Measurements from ENCODE around the gene CBX4. TPM values are rescaled to one million over a fixed set of nuclear protein-coding genes. Genes with fewer than 3 reads are reported as not detected.

Gene CBX4
- total and polyA plus RNA-seq, 2 of the 13 experiments (the other 11 are each of a cell fraction or from before 2014, with no cell fraction given): 25.8 to 50.8 TPM

DNA sequence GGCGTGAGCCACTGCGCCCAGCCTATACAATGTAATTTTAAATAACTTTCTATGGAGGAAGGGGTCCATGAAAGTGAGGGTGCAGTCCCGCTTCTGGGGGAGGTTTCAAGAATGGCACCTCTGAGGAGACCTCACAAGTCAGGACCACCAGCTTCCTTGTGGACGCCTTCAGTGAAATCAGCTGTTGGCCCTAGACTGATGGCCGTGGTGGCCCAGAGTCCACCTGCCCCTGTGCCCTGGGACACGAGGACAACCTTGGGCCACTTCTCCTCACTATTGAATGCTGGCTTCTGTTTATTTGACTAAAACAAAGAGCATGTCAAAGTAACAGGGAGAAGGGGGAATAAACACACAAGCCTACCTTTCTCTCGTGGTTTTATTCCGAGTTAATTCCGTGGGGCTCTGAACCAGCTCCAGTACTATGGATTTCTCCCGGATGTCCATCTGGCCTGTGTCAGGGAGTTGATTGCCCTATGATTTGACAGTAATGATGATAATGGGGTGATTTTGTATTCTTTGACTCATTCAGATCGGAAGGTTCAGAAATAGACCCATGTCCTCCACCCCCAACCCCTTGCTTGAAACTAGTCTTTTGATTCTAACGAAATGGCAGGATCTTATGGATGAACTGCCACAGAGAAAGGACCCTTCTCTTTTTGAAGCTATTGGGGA, 8.6 kb upstream of the CBX4 start (continued):
- TF ChIP-seq, protein P1, sequence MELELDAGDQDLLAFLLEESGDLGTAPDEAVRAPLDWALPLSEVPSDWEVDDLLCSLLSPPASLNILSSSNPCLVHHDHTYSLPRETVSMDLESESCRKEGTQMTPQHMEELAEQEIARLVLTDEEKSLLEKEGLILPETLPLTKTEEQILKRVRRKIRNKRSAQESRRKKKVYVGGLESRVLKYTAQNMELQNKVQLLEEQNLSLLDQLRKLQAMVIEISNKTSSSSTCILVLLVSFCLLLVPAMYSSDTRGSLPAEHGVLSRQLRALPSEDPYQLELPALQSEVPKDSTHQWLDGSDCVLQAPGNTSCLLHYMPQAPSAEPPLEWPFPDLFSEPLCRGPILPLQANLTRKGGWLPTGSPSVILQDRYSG (CRISPR knock-in tag; IDR thresholded peaks at IDR 0.05): 0 out of 2 replicates have a peak, but pooled peaks have one; percentile 71
- TF ChIP-seq TOPORS (CRISPR knock-in tag; IDR thresholded peaks at IDR 0.05) (no peak), SOX5 (CRISPR knock-in tag; IDR thresholded peaks at IDR 0.05; ENCODE audit: borderline replicate concordance) (peak; percentile 67; the same call in 1 of the 2 replicates), RXRB (CRISPR knock-in tag; IDR thresholded peaks at IDR 0.05; ENCODE audit: borderline replicate concordance) (peak; percentile 54; the same call in 1 of the 2 replicates), ELF3 (CRISPR knock-in tag; IDR thresholded peaks at IDR 0.05) (peak; percentile 77), KLF12 (CRISPR knock-in tag; IDR thresholded peaks at IDR 0.05; ENCODE audit: borderline replicate concordance) (no peak), ZNF83 (CRISPR knock-in tag; IDR thresholded peaks at IDR 0.05; ENCODE audit: borderline replicate concordance) (0 out of 2 replicates have a peak, but pooled peaks have one; percentile 41), ETV6 (CRISPR knock-in tag; conservative IDR thresholded peaks at IDR 0.05) (no peak), SALL1 (CRISPR knock-in tag; IDR thresholded peaks at IDR 0.05) (peak; percentile 93), GATAD2A (CRISPR knock-in tag; IDR thresholded peaks at IDR 0.05) (peak; percentile 82), FOXO1 (CRISPR knock-in tag; IDR thresholded peaks at IDR 0.05) (peak; percentile 45; the same call in 1 of the 2 replicates), ZNF317 (CRISPR knock-in tag; IDR thresholded peaks at IDR 0.05) (0 out of 2 replicates have a peak, but pooled peaks have one; percentile 23), TEAD2 (CRISPR knock-in tag; IDR thresholded peaks at IDR 0.05) (0 out of 2 replicates have a peak, but pooled peaks have one; percentile 49), ZNF468 (CRISPR knock-in tag; IDR thresholded peaks at IDR 0.05) (no peak), GATAD1 (CRISPR knock-in tag; IDR thresholded peaks at IDR 0.05) (peak; percentile 34; the same call in 1 of the 2 replicates)
- TF ChIP-seq, protein P2, sequence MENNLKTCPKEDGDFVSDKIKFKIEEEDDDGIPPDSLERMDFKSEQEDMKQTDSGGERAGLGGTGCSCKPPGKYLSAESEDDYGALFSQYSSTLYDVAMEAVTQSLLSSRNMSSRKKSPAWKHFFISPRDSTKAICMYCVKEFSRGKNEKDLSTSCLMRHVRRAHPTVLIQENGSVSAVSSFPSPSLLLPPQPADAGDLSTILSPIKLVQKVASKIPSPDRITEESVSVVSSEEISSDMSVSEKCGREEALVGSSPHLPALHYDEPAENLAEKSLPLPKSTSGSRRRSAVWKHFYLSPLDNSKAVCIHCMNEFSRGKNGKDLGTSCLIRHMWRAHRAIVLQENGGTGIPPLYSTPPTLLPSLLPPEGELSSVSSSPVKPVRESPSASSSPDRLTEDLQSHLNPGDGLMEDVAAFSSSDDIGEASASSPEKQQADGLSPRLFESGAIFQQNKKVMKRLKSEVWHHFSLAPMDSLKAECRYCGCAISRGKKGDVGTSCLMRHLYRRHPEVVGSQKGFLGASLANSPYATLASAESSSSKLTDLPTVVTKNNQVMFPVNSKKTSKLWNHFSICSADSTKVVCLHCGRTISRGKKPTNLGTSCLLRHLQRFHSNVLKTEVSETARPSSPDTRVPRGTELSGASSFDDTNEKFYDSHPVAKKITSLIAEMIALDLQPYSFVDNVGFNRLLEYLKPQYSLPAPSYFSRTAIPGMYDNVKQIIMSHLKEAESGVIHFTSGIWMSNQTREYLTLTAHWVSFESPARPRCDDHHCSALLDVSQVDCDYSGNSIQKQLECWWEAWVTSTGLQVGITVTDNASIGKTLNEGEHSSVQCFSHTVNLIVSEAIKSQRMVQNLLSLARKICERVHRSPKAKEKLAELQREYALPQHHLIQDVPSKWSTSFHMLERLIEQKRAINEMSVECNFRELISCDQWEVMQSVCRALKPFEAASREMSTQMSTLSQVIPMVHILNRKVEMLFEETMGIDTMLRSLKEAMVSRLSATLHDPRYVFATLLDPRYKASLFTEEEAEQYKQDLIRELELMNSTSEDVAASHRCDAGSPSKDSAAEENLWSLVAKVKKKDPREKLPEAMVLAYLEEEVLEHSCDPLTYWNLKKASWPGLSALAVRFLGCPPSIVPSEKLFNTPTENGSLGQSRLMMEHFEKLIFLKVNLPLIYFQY (CRISPR knock-in tag; IDR thresholded peaks at IDR 0.05; ENCODE audit: borderline replicate concordance): 0 out of 2 replicates have a peak, but pooled peaks have one; percentile 37
- TF ChIP-seq, protein P3, sequence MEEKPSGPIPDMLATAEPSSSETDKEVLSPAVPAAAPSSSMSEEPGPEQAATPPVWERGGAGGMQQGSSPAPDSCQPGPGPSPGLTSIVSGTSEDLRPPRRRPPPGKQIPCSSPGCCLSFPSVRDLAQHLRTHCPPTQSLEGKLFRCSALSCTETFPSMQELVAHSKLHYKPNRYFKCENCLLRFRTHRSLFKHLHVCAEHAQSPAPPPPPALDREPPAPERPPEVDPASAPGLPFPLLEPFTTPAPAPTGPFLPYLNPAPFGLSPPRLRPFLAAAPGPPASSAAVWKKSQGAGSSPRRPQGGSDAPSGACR (CRISPR knock-in tag; IDR thresholded peaks at IDR 0.05): no peak
- TF ChIP-seq, protein P4, sequence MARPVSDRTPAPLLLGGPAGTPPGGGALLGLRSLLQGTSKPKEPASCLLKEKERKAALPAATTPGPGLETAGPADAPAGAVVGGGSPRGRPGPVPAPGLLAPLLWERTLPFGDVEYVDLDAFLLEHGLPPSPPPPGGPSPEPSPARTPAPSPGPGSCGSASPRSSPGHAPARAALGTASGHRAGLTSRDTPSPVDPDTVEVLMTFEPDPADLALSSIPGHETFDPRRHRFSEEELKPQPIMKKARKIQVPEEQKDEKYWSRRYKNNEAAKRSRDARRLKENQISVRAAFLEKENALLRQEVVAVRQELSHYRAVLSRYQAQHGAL (CRISPR knock-in tag; IDR thresholded peaks at IDR 0.05; ENCODE audit: not compliant biosample characterization): no peak
- TF ChIP-seq, protein P5, sequence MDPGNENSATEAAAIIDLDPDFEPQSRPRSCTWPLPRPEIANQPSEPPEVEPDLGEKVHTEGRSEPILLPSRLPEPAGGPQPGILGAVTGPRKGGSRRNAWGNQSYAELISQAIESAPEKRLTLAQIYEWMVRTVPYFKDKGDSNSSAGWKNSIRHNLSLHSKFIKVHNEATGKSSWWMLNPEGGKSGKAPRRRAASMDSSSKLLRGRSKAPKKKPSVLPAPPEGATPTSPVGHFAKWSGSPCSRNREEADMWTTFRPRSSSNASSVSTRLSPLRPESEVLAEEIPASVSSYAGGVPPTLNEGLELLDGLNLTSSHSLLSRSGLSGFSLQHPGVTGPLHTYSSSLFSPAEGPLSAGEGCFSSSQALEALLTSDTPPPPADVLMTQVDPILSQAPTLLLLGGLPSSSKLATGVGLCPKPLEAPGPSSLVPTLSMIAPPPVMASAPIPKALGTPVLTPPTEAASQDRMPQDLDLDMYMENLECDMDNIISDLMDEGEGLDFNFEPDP (CRISPR knock-in tag; conservative IDR thresholded peaks at IDR 0.05): 0 out of 2 replicates have a peak, but pooled peaks have one; percentile 1
